Measurements from ENCODE around the gene TUBA1B.
A peak's percentile ranks its signal among the peaks of the same experiment; 100 is the strongest.

- TF ChIP-seq CTCF (IDR thresholded peaks at IDR 0.05): peak; percentile 63 to 74 (median 70)
- no peak for TF ChIP-seq POLR2A (IDR thresholded peaks at IDR 0.05)
- TF ChIP-seq POLR2AphosphoS5 (IDR thresholded peaks at IDR 0.05): no peak
Measured at GRCh38 chr12:49088150-49088931, 42.9 kb downstream of the TUBA1B start.

Measured in breast epithelium (tissue), 3 donors.